Stimulated activated CD4-positive, alpha-beta T cell treated with anti-CD3 and anti-CD28 coated beads, Interleukin-1b, Interleukin-23, amount 100 ng/mL, for 48 hours (primary cell): ENCODE measurements around the gene ACSM6.
"Not testable (repeated sequence)": the region's sequence is repeated elsewhere in the genome, so short reads cannot be mapped to it uniquely, and the experiment has no call there.

Experiments
- DNase-seq: peaks from one replicate; pipeline ENCODE4 v3.0.0-alpha.2; 2020

Gene ACSM6

DNA sequence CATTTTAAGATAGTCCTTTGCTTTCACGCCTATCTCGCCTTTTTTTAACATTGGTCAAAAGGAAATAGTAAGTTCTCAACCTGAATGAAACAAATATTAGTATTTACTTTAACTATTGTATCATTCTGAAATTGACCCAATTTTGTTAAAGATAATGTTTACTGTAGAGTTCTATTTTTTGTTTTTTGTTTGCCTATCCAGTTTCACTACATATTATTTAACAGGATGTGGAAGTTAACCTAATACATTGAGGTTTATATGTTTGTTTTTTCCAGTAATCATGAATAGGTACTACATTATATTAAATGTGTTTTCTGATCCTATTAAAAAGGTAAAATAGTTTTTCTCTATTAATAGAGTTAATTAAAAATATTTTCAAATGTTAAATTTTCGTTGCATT is 26.5 kb downstream of the ACSM6 start:
- no peak for DNase-seq

DNA sequence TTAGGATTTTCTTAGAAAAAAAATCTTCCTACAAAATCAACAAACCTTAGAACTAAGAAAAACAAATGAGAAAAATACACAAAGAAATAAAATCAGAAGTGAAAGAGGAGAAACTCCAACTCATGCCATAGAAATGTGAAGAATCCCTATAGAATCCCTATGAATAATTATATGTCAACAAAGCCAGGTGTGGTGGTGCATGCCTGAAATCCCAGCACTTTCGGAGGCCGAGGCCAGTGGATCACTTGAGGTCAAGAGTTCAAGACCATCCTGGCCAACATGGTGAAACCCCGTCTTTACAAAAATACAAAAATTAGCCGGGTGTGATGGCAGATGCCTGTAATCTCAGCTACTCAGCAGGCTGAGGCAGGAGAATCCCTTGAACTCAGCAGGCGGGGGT is 27.1 kb downstream of the ACSM6 start:
- DNase-seq = no peak

DNA sequence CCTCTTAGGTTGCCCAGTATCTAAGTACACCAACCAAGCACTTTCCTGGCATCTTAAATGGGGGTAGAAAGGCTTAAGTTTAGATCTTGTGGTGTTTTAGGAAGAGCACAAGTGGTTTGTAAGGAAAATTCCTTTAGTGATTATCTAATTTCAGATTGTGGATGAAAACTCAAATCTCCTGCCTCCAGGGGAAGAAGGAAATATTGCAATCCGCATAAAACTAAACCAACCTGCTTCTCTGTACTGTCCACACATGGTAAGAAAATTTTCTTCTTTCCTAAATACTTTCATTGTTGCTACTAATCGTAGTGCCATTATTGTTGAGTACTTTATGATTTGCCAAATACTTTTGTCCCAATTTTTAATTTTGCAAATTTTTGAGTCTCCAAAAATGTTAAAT is 31.1 kb downstream of the ACSM6 start:
- DNase-seq = no peak

DNA sequence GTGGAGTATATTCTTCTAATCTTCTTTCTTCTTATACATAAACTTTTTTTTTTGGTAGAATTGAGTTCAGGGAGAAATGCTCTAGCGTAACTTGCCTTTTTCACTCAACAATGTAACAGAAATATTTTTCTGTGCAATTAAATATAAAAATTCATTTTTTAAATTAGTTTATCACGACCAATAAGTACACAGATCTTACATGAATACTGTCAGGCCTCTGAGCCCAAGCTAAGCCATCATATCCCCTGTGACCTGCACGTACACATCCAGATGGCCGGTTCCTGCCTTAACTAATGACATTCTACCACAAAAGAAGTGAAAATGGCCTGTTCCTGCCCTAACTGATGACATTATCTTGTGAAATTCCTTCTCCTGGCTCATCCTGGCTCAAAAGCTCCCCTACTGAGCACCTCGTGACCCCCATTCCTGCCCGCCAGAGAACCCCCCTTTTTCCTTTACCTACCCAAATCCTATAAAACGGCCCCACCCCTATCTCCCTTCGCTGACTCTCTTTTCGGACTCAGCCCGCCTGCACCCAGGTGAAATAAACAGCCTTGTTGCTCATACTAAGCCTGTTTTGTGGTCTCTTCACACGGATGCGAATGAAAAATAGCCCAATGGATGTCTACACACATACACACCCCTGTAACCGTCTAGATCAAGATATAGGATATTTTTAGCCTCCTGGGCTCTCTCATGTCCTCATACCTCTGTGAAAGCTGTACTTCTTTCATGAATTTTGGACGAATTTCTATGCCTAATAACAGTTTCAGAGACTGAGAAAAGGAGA is 35.1 kb downstream of the ACSM6 start:
- not testable (repeated sequence) for DNase-seq

DNA sequence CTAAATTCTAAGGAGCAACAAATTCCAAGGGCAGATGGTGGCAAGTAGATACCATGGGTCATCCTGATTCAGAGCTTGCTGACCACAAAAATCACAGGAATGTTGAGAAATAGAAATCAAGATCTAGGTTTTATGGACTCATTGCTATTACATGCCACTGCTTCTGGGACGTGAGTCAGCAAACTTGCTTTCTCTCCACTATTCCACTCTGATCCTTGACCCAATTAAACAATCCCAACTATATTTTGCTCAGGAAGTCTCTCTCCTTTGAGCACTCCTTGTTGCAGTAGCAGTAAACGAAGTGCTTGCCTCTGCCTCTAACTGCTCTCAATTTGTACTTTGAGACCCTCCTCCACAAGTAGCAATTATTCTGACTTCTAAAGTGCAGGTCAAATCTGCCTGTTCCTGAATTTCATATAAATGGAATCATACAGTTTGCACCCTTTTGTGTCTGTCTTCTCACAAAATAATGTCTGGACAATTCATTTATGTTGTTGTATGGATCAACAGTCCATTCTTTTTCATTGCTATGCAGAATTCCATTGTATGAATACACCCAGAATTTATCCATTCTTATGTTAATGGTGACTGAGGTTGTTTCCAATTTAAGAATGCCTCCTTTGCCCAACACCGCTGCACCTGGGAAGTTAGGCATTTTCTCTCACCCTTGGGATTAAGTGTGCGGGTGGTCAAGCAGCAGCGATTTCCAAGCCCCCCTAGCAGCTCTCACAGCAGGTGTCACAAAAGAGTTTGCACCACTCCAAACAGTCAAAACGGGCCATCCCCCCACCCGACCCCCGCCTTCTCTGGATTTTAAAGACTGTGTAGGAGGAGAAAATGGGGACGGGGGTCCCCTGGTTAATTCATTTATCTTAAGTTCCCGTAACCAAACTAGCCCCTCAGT is 35.9 kb downstream of the ACSM6 start:
- no peak for DNase-seq

DNA sequence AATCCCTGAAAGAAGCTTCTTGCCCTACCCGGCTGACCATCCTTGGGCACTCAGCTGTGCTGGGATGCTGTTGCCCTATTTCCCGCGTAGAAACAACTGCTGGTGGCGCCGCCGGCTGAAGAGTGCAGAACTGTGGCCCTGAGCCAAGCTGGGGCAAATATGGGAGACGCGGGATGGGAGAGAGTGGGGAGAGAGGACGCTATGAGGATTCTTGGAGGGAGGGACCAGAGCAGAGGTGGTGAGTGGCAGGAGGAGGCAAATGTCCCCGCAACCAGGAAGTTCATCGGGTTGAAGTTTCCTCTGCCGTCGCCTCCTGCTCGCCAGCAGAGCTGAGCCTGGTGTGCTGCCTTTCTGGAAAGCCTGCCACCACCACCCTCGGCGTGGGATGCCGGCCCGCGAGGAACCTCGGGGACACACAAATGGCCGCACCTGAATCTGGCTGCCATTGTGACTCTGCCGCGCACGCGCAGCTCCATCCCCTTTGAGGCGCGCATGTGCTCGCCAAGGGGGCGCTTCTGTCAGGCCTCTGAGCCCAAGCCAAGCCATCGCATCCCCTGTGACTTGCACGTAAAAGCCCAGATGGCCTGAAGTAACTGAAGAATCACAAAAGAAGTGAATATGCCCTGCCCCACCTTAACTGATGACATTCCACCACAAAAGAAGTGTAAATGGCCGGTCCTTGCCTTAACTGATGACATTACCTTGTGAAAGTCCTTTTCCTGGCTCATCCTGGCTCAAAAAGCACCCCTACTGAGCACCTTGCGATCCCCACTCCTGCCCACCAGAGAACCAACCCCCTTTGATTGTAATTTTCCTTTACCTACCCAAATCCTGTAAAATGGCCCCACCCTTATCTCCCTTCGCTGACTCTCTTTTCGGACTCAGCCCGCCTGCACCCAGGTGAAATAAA is 36.9 kb downstream of the ACSM6 start:
- peak; percentile 38 for DNase-seq

DNA sequence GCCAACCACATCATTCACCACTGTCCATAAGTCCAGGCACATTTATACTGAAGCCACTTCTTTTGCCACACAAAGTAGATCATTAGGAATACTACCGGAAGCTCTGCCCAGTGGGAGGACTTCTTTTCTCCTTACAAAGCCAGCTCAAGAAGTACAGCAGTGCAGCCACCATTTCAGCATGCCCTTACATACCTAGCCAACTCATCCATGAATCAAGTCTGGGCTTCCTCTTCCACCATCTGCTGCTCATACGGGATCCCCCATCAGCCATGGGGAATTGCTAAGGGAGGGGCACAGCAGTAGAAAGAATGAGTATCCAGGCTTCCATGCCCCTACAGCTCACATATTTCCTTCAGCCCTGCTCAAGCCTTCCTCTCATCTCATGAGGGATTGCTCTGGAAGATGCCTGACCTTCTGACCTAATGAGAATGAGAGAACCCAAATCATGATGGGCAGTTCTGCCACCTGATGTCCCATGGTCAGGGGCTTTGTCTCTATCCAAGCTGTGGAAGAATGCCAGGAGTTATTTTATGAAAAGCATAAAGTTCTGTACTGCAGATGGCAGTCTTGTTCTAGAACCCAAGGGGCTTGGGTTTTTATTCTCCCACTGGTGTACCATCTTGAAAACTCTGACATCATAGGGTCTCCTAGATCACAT is 39.5 kb downstream of the ACSM6 start:
- no peak for DNase-seq

DNA sequence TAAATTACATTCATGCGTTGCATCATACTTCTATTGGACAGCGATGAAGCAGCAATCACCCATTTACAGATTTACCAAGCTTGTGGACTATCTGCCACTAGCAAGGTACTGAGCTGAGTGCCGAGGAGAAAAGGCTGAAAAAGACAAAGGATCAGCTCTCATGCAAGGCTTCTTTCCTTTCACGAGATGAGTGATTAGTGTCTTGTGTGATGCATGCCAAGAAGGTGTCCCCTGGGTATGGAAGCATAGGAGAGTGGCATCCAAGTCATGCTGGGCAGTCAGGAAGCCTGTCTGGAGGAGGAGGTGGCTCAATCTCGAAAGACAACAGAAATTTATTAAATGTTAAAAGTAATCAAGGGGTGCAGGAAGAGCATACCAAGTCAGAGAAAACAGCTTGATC is 40.9 kb downstream of the ACSM6 start:
- no peak for DNase-seq

DNA sequence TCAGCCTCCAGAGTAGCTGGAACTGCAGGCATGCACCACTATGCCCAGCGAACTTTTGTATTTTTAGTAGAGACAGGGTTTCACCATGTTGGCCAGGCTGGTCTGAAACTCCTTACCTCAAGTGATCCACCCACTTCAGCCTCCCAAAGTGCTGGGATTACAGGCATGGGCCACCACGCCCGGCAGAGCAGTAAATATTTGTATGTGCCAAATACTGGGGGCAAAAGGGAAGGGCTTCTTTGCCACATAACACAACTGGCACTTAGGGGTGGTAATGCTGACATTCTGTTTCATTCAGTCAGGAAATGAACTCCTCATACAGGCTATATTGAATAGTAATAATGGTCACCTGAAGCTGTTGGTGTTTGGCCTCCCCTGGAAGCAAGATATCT is 41.6 kb downstream of the ACSM6 start:
- no peak for DNase-seq

DNA sequence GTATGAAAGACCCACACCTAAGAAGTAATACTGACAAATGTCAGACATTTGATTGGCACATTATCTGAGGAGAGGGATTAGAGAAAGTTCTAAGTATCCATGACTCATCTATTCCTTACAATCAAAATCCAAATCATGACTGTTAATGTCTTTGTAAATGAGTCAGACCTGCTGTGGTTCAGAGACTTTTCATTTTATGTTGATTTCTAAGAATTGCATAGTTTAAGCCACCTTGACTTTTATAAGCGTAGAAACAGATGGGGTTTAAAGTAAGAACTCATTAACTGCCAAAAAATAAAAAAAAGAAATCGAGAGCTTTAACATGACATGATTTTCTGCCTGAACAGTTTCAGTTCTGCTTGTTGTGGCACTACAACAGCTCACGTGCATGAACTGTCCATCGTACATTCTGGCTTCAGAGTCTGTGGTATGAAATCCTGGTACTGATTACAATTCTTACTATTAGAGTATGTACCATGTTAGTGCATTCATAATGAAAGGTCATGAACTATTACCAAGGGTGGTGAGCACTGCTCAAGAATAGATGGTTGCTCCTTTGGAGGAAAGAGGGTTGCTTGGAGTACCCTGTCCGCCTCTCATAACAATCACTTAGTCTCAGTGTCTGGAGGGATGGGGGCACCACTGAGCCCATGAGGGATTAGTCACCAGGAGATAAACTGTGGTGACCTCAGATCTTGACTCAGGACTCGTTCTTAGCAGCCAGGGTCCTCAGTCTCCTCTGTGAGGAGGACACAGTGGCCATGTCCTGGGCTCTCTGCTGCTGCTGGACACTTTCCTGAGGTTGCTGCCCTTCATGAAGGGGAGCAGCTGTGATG is 42.2 kb downstream of the ACSM6 start:
- DNase-seq = peak; percentile 46

DNA sequence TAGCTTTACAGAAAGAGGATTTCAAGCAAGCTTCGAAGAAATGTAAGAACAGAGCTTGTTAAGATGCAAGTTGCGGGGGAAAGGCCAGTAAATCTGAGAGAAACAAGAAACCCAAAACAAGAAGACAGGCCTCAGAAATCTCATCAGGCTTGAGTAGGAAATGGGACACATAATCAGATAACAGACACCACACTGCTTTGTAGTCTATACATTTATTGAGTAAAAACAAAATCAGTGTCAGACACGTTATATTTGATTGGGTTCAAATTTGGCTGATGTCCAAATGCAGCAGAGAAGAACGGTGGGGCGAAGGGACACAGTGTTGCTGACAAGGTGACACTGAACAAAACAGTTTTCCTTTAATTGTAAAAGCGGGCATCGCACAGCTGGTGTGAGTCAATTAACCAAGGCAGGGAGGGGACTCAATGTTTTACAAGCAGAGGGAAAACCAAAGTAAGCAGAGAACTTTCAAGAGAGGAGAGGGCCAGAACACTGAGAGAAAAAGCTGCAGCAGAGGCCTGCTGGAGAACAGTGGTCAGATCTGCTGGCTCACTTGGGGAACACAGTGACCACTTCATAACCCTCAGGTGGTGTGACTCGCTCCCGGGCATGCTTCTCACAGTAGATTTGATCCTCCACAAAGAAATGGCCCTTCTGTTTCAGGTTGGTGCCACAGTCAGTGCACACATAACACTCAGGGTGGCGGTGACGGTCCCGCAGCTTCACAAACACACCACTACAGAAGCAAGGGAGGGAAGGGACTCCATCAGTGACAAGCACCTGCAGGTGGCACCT is 43.5 kb downstream of the ACSM6 start:
- no peak for DNase-seq

DNA sequence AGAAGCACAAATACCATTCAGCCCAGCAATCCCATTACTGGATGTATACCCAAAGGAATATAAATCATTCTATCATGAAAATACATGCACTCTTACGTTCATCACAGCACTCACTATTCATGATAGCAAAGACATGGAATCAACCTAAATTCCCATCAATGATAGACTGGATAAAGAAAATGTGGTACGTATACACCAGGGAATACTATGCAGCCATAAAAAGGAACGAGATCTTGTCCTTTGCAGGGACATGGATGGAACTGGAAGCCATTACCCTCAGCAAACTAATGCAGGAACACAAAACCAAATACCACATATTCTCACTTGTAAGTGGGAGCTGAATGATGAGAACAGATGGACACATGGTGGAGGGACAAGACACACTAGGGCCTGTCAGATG is 46.1 kb downstream of the ACSM6 start:
- DNase-seq = not testable (repeated sequence)

DNA sequence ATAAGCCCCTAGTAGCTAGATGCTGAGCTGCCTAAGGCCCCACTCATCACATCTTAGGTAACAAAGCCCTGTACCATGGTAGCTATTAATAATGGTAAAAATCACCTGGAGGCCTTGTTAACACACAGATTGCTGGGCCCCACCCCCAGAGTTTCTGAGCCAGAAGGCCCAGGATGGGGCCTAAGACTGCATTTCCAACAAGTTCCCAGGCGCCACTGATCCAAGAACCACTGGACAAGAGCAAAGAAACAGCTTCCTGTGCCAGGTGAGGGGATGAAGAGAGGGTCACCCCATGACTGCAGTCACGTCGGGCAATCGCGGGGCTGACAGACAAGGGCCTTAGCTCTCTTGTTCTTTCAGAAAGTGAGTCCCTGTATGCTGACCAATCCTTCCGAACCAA is 46.8 kb downstream of the ACSM6 start:
- no peak for DNase-seq

DNA sequence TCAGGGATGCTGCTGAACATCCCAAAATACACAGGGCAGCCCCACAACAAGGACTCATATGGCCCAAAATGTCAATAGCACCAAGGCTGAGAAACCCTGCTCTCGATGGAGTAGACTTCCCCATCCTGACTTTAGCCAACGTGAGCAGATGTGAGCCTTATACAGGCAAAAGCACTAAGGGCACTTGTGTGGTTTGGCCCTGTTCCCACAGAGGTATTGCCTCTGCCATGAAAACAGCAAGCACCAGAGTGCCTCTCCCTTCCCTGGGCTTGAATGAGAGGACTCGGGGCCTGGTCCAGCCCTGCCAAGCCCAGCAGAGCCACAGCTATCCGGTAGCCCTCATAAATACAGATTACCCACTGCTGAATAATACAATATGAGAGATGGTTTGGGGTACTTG is 47.5 kb downstream of the ACSM6 start:
- DNase-seq = no peak

DNA sequence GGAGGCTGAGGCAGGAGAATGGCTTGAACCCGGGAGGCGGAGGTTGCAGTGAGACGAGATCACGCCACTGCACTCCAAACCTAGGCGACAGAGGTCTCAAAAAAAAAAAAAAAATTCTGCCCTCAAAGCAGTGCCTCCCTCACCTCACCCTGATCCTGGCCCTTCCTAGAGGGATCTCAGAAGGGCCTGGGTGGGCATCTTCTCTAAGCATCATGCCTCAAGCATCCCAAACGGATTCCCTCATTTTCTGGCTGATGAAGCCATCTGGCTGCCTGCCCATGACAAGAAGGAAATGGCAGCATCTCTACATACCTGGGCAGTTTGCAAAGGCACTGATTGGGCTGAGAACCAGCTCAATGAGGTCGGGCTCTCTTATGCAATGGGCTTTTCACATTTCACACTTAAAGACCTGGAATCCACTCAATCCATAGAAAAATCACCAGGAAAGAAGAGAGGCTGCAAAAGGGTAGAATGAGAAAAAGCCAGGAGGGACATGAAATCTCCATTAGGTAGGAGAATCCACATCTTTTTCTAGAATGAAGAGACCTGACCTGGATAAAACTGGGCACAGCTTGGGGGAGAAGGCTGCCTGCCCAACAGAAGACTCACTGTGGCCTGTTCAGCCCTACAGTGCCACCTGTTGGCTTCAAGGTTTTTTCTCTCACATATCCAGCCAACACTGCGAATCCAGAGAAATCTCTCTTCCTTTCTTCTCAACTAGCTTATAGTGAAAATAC is 48.7 kb downstream of the ACSM6 start:
- DNase-seq = peak; percentile 21

DNA sequence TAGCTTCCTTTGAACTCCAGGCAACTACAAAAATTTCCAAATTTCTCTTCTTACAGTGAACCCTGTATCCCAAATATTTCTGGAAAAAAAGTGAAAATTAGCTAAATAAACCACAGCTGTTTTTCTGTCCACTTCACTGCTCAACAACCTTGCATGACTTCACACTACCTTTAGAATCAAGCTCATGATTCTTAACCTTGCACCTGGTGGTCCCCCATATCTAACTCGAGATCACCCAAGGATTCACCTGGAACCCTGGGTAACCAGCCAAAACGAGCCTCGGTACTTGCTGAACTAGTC is 49.2 kb downstream of the ACSM6 start:
- no peak for DNase-seq

DNA sequence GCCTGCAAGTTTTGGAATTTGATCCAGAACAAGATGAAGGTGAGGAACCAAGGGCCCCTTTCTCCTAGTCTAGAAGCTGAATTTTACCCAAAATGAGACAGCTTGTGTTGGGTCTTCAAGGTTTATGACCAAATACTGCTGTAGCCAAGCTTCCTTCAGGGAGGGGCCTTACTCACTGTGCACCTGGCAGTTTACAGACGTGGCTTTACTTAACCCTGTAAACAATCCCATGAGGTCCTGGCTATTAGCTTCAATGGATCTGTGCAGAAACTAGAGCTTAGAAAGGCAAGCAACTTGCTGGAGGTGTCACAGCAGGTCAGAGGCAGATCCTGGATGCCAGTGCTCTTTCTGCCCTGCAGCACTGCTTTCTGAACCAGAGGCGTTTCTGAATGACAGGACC is 50.1 kb downstream of the ACSM6 start:
- DNase-seq = no peak

DNA sequence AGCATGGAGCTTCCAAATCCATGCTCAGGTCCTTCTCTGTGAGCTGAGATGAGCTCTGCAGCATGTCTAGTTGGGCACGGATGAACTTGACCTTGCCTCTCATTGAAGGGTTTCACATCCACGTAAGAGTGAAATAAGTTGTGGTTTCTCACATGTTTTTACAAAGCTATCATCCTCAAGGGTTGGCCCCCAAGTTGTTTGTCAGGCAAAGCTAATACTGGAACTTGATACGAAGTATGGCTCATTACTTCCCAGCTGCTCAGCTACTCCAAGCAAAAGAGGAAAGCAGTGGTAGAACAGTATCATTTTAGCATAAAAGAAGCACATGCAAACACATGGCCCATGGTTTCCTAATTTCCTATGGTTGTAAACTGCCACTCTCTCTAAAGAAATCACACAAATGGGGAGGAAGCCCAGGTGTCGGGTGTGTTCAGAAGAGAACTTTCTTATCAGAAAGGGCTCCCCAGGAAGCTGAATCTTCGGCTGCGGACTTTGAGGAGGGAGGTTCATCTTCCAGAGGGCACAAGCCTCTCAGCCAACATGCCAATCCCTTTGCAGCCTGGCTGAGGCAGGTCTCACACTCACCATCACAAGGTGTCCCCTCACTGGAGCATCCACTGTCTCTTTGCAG is 51.5 kb downstream of the ACSM6 start:
- DNase-seq = no peak

DNA sequence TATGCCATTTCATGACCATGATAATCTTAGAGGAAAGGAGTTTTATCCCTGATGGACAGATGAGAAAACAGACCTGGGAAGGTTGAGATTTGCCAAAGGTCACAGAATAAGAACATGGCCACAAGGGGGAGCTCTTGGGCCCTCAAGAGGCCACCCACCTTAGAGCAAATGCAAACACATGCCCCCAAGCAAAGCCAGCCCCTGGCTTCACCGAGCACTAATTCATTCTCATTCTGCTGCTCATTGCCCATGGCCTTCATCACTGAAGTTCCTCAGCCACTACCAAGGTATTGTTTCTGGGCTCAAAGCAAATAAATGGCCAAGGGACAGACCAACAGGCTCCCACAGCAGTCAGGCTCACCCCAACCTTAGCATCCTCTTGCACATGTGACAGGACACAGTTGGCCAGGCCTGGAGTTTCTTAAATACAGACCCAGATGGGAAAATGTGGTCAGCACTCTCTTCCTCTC is 52.6 kb downstream of the ACSM6 start:
- DNase-seq = peak; percentile 50
